GM08714 (cell line): ENCODE measurements around the gene HBA2.

Experiments
- H3K4me3 ChIP-seq: fragments of 200-500 bp; sonication (Bioruptor generic); 2 replicates; pipeline ENCODE4 v1.5.1; 2014; ENCODE audit warnings: mild to moderate bottlenecking, low read length, inconsistent platforms
- ZNF274 ChIP-seq: IDR thresholded peaks from 2 replicates; pipeline ENCODE4 v1.6.1; 2012; ENCODE audit warnings: mild to moderate bottlenecking, low read depth, low read length

HBA2 gene

GRCh38 chr16:177394-177822 lies 4.7 kb downstream of the HBA2 start:
- no peak overlapping the region for H3K4me3 ChIP-seq
- TF ChIP-seq ZNF274: no peak

DNA sequence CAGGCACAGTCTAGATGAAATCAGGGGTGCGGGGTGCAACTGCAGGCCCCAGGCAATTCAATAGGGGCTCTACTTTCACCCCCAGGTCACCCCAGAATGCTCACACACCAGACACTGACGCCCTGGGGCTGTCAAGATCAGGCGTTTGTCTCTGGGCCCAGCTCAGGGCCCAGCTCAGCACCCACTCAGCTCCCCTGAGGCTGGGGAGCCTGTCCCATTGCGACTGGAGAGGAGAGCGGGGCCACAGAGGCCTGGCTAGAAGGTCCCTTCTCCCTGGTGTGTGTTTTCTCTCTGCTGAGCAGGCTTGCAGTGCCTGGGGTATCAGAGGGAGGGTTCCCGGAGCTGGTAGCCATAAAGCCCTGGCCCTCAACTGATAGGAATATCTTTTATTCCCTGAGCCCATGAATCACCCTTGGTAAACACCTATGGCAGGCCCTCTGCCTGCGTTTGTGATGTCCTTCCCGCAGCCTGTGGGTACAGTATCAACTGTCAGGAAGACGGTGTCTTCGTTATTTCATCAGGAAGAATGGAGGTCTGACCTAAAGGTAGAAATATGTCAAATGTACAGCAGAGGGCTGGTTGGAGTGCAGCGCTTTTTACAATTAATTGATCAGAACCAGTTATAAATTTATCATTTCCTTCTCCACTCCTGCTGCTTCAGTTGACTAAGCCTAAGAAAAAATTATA lies 5.4 kb downstream of the HBA2 start:
- no peak for TF ChIP-seq ZNF274
- no peak overlapping the region for H3K4me3 ChIP-seq

DNA sequence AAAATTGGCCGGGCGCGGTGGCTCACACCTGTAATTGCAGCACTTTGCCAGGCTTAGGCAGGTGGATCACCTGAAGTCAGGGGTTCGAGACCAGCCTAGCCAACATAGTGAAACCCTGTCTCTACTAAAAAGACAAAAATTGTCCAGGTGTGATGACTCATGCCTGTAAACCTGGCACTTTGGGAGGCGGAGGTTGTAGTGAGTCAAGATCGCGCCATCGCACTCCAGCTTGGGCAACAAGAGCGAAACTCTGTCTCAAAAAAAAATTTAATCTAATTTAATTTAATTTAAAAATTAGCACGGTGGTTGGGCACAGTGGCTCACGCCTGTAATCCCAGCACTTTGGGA lies 6.0 kb downstream of the HBA2 start:
- no peak overlapping the region for H3K4me3 ChIP-seq
- no peak for TF ChIP-seq ZNF274

DNA sequence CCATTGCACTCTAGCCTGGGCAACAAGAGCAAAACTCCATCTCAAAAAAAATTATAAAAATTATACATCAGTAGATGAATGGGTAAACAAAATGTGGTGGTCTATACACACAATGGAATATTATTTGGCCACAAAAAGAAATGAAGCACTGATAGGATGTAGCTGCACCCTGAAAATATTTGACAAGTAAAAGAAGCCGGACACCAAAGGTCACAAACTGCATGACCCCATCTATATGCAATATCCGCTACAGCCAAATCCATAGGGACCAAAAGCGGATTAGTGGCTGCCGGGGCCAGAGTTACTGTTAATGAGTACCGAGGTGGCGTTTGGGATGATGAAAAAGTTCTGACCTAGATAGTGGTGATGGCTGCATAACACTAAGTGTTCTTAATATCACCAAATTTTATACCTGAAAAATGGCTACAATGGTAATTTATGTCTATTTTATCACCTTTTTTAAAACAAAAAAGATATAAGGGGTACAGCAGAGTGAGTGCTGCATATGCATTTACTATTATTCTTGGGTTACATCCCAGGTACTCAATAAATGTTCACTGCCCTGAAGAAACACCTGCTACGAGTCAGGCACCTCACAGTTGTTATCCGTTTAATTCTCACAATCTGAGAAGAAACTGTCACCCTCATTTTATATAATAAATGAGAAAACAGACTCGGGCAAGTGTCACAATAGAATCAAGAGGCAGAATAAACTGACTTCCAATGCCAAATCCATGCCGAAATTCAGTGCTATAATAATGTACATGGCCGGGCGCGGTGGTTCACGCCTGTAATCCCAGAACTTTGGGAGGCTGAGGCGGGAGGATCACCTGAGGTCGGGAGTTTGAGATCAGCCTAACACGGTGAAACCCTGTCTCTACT lies 6.8 kb downstream of the HBA2 start:
- no peak overlapping the region for H3K4me3 ChIP-seq
- no peak for TF ChIP-seq ZNF274

- no peak within 1 kb of the TSS; the same call in 1 of the 2 replicates for H3K4me3 ChIP-seq
- TF ChIP-seq ZNF274: no peak
Observed at GRCh38 chr16:180101-180675, 7.5 kb downstream of the HBA2 start, which contains the start of gene HBQ1. TSS of gene HBQ1 (plus strand) at chr16:180459. CDS start at chr16:180487, 28 bp downstream.

GRCh38 chr16:180681-181564 lies 8.2 kb downstream of the HBA2 start:
- H3K4me3 ChIP-seq: no peak overlapping the region; the same call in 1 of the 2 replicates
- TF ChIP-seq ZNF274: no peak

- H3K4me3 ChIP-seq: no peak overlapping the region
- TF ChIP-seq ZNF274: no peak
Observed at GRCh38 chr16:181565-182021, 8.9 kb downstream of the HBA2 start.

DNA sequence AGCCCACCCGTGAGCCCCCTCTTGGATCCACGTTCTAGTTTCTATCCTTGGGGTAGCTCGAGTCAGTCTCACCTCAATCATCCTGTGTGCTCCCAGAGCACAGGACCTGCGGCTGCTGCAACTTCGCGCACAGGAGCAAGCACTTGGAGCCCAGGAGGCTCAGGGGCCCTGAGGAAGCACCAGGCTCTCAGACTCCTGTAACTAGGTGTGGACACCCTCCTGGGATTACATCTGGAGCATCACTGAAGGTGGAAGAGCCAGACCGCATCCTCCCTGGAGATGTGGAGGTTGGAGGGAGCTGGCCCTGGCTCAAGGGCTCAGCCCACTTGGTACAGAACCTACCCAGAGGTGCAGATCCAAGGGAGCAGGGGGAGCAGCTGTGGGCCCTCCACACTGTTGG lies 10.3 kb downstream of the HBA2 start:
- no peak overlapping the region for H3K4me3 ChIP-seq
- no peak for TF ChIP-seq ZNF274

DNA sequence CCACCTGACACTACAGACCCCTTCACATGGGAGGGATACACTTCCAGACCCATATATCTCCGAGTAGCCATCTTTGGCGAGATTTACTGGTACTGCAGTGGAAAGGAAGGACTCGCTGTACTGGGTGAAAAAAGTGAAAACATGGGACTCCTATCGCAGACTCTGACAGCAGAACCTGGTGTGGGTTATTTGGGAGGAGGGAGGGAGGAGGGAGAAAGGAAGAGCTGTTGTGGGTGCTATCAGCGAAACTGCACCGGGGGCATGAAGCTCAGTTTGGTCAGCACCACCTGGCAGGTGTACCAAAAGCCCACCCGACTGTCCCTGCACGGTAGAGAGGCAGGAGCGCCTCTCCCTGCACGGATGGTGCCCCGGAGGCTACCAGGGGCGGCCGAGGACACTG lies 12.5 kb downstream of the HBA2 start:
- no peak for TF ChIP-seq ZNF274
- no peak overlapping the region for H3K4me3 ChIP-seq

DNA sequence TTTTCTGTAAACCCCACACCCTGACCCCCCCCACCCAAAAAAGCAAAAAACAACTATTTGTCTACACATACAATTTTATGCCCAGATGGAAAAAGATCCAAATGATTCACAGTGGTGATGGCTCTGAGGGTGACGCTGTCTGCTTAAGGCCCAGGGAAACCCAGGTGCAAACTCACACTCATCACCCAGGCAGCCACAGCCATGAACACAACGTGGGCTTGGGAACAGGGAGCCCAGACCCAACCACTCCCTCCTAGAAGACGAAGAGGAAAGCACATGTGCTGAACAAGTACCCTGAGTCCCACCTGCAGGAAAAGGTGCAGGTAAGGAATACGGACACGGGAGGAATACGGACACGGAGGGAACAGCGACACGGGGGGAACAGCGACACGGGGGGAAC lies 13.0 kb downstream of the HBA2 start:
- TF ChIP-seq ZNF274: no peak

DNA sequence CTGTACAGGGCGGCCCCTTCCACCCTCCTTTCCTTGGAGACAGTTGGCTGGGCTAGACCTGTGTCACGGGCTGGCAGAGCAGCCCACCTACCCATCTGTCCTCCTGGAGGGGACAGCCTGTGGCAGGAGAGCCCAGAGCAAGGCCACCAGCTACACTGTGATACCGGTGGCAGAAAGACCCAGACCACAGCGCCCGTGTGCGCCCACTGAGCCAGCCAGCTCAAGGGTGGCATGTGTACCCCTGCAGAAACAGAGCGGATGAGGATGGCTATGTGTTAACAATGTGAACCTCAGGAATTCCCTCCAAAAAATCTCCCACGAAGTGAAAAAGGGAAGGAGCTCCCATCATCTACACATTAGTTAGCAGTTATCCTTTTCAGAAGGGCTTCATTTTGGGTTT lies 14.7 kb downstream of the HBA2 start:
- no peak overlapping the region for H3K4me3 ChIP-seq
- no peak for TF ChIP-seq ZNF274

More for the DNA sequence above, 13.0 kb downstream of the HBA2 start:
- no peak overlapping the region for H3K4me3 ChIP-seq

GRCh38 chr16:188674-189073 lies 16.0 kb downstream of the HBA2 start:
- H3K4me3 ChIP-seq: no peak overlapping the region
- no peak for TF ChIP-seq ZNF274

- TF ChIP-seq ZNF274: no peak
Observed at GRCh38 chr16:189604-190186, 17.0 kb downstream of the HBA2 start.

More at GRCh38 chr16:189604-190186, 17.0 kb downstream of the HBA2 start:
- no peak overlapping the region for H3K4me3 ChIP-seq
